ENCODE data around the gene AIM2.
"Not testable (repeated sequence)": the region's sequence is repeated elsewhere in the genome, so short reads cannot be mapped to it uniquely, and the experiment has no call there.

Gene AIM2

DNA sequence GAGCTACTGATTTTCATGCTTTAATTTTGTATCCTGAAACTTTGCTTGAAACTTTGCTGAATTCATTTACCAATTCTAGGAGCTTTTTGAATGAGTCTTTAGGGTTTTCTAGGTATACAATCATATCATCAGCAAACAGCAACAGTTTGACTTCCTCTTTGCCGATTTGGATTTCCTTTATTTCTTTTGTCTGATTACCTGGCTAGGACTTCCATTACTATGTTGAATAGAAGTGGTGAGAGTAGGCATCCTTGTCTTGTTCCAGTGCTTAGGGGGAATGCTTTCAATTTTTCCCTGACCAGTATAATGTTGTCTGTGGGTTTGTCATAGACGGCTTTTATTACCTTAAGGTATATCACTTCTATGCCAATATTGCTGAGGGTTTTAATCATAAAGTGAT lies 49.7 kb downstream of the AIM2 start:
- H3K4me3 Mint-ChIP-seq, DNase-seq, H3K9me3 Mint-ChIP-seq, H3K27me3 Mint-ChIP-seq, CTCF ChIA-PET: not testable (repeated sequence)
- peak overlapping the region; percentile 20 for H3K27ac Mint-ChIP-seq
- peaks cover 77% of the 10 kb centered on the region for H3K4me1 Mint-ChIP-seq
- H3K36me3 Mint-ChIP-seq, result peaks cover 85% of the 10 kb centered on the region

DNA sequence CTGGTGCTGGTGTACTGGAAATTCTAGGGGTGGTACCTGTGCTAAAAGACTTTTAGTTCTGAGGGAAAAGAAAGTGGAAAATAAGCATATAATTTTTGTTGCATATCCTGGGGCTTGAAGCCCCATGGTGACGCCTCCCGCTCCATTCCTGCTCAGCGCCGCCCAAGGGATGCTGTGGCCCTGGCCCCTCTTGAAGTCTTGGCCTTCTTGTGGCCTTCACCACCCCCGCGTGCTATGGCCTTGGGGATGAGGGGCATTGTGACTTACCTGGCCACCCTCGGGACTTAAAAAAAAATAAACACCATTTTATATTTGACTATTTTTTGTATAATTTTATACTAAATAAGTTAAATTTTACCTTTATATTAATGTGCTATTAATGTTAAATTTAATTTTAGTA lies 51.5 kb downstream of the AIM2 start:
- Mint-ChIP-seq H3K27ac (no peak overlapping the region), H3K4me1 (peaks cover 78% of the 10 kb centered on the region), H3K36me3 (peaks cover 85% of the 10 kb centered on the region), H3K27me3 (no peaks in the 10 kb centered on the region), H3K9me3 (peaks cover 2% of the 10 kb centered on the region), H3K4me3 (no peak overlapping the region)
- CTCF ChIA-PET, result no interaction called here
- DNase-seq, result no peak

DNA sequence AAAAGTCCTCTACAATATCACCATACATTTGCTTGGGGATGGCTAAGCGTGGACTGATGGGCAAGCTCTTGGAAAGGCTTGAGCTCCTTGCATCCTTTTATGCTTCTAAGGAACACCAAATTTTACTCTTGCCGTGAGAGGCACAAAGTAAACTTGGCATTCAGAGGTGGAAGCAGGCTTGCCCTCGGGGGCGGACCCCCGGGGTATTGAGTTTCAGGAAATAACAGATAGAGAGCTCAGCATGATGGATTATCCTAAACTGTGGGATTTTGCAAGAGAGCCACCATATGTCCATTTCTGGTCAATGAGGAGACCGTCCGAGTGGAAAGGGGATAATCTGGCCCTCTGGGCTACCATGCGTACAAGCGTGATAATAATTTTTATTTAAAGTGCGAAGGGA lies 52.8 kb downstream of the AIM2 start:
- Mint-ChIP-seq H3K4me3 (no peak overlapping the region), H3K27ac (no peak overlapping the region), H3K36me3 (peaks cover 86% of the 10 kb centered on the region), H3K9me3 (no peaks in the 10 kb centered on the region), H3K4me1 (peaks cover 79% of the 10 kb centered on the region), H3K27me3 (no peaks in the 10 kb centered on the region)
- CTCF ChIA-PET, result no interaction called here
- no peak for DNase-seq

DNA sequence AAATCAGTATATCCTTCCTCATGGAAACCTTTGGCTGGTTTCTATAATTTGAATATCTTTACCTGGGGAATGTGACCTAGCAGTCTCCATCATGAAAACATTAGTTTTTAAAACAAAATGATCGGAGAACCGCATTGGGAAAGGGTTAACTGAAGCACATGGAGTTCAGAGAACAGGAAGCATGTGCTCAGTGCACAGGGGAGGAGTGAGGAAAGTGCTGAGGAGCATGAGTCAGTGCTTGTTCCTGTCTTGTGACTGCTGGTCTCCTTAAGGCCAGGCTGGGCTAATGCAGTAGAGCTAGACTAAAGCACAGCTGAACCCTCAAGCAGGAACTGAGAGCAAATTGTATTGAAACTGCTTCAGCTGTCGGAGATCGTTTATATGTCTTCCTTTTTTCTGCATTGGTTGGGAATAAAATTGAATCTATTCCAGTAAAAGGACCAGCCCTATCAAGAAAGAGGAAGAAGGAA lies 61.1 kb downstream of the AIM2 start:
- Mint-ChIP-seq H3K4me1 (peaks cover 66% of the 10 kb centered on the region), H3K27me3 (no peaks in the 10 kb centered on the region), H3K9me3 (no peaks in the 10 kb centered on the region), H3K4me3 (peak overlapping the region; percentile 75), H3K27ac (peak overlapping the region; percentile 89), H3K36me3 (peaks cover 76% of the 10 kb centered on the region)
- DNase-seq, result peak; percentile 81
- CTCF ChIA-PET, result interaction anchor here (1.0 to 1.5 kb wide), 2 partner anchors 13 to 56 kb away, joined by 3 to 4 read pairs; no protein-coding TSS in a partner anchor

DNA sequence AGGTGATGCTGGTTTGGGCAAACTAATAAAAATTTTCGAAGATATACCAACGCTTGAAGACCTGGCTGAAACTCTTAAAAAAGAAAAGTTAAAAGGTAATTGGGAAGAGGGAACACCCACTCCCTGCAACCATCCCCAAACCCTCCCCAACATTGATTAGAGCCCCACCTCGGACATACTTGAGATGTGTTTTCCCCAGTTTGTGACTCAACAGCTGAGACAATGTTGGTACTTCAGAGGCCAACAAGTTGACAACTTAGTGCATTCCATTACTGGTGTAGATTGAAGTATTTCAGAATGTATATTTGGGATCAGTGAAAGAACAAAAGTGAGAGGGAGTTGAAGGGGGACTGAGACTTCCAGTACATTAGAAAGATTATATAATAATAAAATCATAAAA lies 61.7 kb downstream of the AIM2 start:
- CTCF ChIA-PET, result interaction anchor here (1.0 kb wide), 1 partner anchor 13 kb away, joined by 3 read pairs; no protein-coding TSS in a partner anchor
- Mint-ChIP-seq H3K27me3 (no peaks in the 10 kb centered on the region), H3K9me3 (no peaks in the 10 kb centered on the region), H3K4me1 (peaks cover 61% of the 10 kb centered on the region), H3K27ac (peak overlapping the region; percentile 88), H3K36me3 (peaks cover 76% of the 10 kb centered on the region), H3K4me3 (peak overlapping the region; percentile 83)
- no peak for DNase-seq

DNA sequence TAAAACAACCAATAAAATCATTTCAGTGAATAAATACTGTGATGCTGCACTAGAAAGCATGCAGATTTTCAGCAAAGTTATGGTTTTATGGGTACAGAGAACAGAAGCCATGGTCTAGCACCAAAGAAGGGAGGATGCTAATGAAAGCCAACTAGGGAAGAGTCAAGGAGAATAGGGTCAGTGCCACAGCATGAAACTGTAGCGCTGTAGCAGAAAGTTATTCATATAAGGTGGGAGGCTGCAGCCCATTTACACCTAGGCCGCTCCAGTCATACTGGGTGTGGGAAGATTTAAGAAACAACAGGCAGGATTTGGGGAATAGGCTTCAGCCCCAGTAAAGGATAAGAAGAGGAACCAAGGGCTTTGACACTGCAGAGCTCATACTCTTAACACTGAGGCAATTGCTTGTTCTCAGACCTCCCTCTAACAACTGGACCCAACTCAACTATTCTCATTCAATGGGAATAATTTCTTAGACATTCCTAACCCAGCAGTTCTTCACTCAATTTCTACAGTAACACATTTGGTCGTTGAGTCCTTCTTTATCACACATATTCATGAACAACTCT lies 62.5 kb downstream of the AIM2 start:
- peak overlapping the region; percentile 88 for H3K27ac Mint-ChIP-seq
- peaks cover 58% of the 10 kb centered on the region for H3K4me1 Mint-ChIP-seq
- no peaks in the 10 kb centered on the region for H3K27me3 Mint-ChIP-seq
- CTCF ChIA-PET, result no interaction called here
- no peaks in the 10 kb centered on the region for H3K9me3 Mint-ChIP-seq
- H3K36me3 Mint-ChIP-seq, result peaks cover 70% of the 10 kb centered on the region
- peak overlapping the region; percentile 83 for H3K4me3 Mint-ChIP-seq
- DNase-seq, result no peak

DNA sequence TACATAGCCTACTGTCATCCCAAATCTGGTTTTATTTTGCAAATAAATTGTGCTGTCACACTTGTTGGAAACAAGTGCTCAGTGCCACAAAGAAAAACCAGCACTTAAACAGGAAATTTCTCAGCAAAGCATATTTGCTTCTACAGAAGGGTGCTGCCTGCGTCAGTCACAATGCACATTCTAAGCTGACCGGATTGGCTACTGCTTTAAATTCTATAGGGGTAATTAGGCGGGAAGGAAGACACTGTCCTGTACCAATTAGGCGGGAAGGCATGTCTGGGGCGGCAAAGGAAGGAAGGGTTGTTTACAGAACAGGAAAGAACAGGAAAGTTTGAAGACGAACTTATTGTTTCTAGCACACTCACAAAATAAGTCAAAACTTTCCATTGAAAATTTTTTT lies 64.1 kb downstream of the AIM2 start:
- peak overlapping the region; percentile 83 for H3K4me3 Mint-ChIP-seq
- DNase-seq, result peak; percentile 74
- peaks cover 59% of the 10 kb centered on the region for H3K4me1 Mint-ChIP-seq
- no peaks in the 10 kb centered on the region for H3K27me3 Mint-ChIP-seq
- no peaks in the 10 kb centered on the region for H3K9me3 Mint-ChIP-seq
- peak overlapping the region; percentile 88 for H3K27ac Mint-ChIP-seq
- CTCF ChIA-PET, result interaction anchor here (0.6 to 1.0 kb wide), 2 partner anchors 60 to 1038 kb away, joined by 3 read pairs; no protein-coding TSS in a partner anchor
- H3K36me3 Mint-ChIP-seq, result peaks cover 65% of the 10 kb centered on the region
